Psoas muscle (tissue), 8 donors: ENCODE measurements around the gene NUP50. TPM values are rescaled to one million over a fixed set of nuclear protein-coding genes. Genes with fewer than 3 reads are reported as not detected.

ENCODE experiments used
- ATAC-seq, 4 donors: fragments of 200-7000 bp; cut with Tn5 transposase; one replicate each; pipeline ENCODE4 v1.9.1; 2020; ENCODE audit warnings: moderate library complexity in 3 of 4, mild to moderate bottlenecking in 2 of 4
- DNase-seq, 2 donors: peaks; one replicate each; pipeline ENCODE4 v3.0.0-alpha.2; 2020
- H3K27ac ChIP-seq: fragments of 200-600 bp; one replicate; pipeline ENCODE4 v1.8.0; 2022
- H3K27me3 ChIP-seq, 3 donors: fragments of 200-600 bp in 1 of 3; one replicate each; pipeline versions ENCODE4 v1.6.1 to v1.8.0; 2013 to 2022; ENCODE audit warnings: low read length in 2 of 3, mild to moderate bottlenecking in 2 of 3, moderate library complexity in 1 of 3; ENCODE audit not compliant: insufficient read depth in 3 of 3
- H3K36me3 ChIP-seq, 2 donors: fragments of 200-600 bp in 1 of 2; one replicate each; pipeline versions ENCODE4 v1.6.1 to v1.8.0; 2013 to 2022; ENCODE audit warnings: low read depth in 1 of 2, mild to moderate bottlenecking in 1 of 2, moderate library complexity in 1 of 2; ENCODE audit not compliant: insufficient read depth in 1 of 2
- H3K4me1 ChIP-seq: fragments of 200-600 bp; one replicate; pipeline ENCODE4 v1.8.0; 2022
- H3K4me3 ChIP-seq: fragments of 200-600 bp; one replicate; pipeline ENCODE4 v1.8.0; 2022; ENCODE audit warnings: mild to moderate bottlenecking
- H3K9me3 ChIP-seq: fragments of 200-600 bp; one replicate; pipeline ENCODE4 v1.8.0; 2022
- WGBS, 3 donors: extraction: QIAGEN DNeasy Blood & Tissue Kit; methylation state at CpG; one replicate each; pipeline versions ENCODE4 v1.1.6 to v1.1.7; 2013; 5-methylcytosine and 5-hydroxymethylcytosine counted together
- intact Hi-C, 2 donors: fragments of 100-400 bp; cut with DNase I; formaldehyde crosslinking; loops; one replicate each; pipeline versions ENCODE4 v1.11.0 to v1.14.2; 2022
- polyA plus RNA-seq, 3 donors: library from polyadenylated mRNA; stranded (reverse); fragments of 200-250 nt; gene quantifications; one replicate each; pipeline ENCODE4 v1.2.3, GENCODE V29; 2013
- total RNA-seq, 4 donors: library from RNA; stranded (reverse); fragmentation: NEBNext Ultra II Directional in 2 of 4; extraction: Animal tissue kit (Norgen Biotek cat#: 25700) in 2 of 4; gene quantifications; one replicate each; pipeline versions ENCODE4 v1.2.1 to v1.2.4, GENCODE V29; 2021 to 2023
- TF ChIP-seq, protein P1 (sequence below): fragments of 200-600 bp; IDR thresholded peaks from one replicate; pipeline ENCODE4 v1.8.0; 2022; ENCODE audit warnings: antibody characterized with exemption
- donor health status: healthy with polysubstance abuse.
- donor health status: DM: no; HTN: no; CAD: no; lungs with moderate emphysema.
- donor health status: Bipolar disorder and iron deficiency.
- donor health status: healthy.
- donor health status: DM: yes; HTN: yes; CAD: no.
- donor health status: DM: no; HTN: no; CAD: no.
- donor health status: DM: no; HTN: no; CAD: no.
- donor health status: DM: yes; HTN: yes; CAD: no.

Gene NUP50
- total and polyA plus RNA-seq, 7 donors, result 6.1 to 26.6 (median 20.3) TPM

GRCh38 chr22:45125188-45125587 lies 38.5 kb upstream of the NUP50 start:
- Histone ChIP-seq H3K9me3 (no peaks in the 10 kb centered on the region), H3K27ac (no peak overlapping the region), H3K36me3 (no peaks in the 10 kb centered on the region), H3K27me3 (peaks cover 3 to 28% (median 3%) of the 10 kb centered on the region in 3 donors), H3K4me1 (no peaks in the 10 kb centered on the region), H3K4me3 (no peak overlapping the region)
- DNase-seq (no peak), ATAC-seq (no peak)
- intact Hi-C loops, result no loop called here
- WGBS, 3 donors, result 22 to 28% (median 23%) methylated on average over 8 of the region's 8 CpGs
- TF ChIP-seq, protein P1, sequence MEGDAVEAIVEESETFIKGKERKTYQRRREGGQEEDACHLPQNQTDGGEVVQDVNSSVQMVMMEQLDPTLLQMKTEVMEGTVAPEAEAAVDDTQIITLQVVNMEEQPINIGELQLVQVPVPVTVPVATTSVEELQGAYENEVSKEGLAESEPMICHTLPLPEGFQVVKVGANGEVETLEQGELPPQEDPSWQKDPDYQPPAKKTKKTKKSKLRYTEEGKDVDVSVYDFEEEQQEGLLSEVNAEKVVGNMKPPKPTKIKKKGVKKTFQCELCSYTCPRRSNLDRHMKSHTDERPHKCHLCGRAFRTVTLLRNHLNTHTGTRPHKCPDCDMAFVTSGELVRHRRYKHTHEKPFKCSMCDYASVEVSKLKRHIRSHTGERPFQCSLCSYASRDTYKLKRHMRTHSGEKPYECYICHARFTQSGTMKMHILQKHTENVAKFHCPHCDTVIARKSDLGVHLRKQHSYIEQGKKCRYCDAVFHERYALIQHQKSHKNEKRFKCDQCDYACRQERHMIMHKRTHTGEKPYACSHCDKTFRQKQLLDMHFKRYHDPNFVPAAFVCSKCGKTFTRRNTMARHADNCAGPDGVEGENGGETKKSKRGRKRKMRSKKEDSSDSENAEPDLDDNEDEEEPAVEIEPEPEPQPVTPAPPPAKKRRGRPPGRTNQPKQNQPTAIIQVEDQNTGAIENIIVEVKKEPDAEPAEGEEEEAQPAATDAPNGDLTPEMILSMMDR, result no peak

- H3K27ac ChIP-seq, result no peak overlapping the region
- TF ChIP-seq, protein P1, result no peak
- no peak for ATAC-seq
- DNase-seq, result no peak
- no peaks in the 10 kb centered on the region for H3K9me3 ChIP-seq
- no peaks in the 10 kb centered on the region for H3K4me1 ChIP-seq
- peaks cover 0 to 8% of the 10 kb centered on the region in 2 donors for H3K36me3 ChIP-seq
- WGBS, 3 donors, result 68 to 84% (median 83%) methylated on average over 3 of the region's 3 CpGs
- intact Hi-C loops, result no loop called here
- no peak overlapping the region for H3K4me3 ChIP-seq
- H3K27me3 ChIP-seq, result peaks cover 3 to 24% (median 3%) of the 10 kb centered on the region in 3 donors
These were observed 35.9 kb upstream of the NUP50 start for GRCh38 chr22:45127866-45128265.

GRCh38 chr22:45129703-45130524 lies 33.8 kb upstream of the NUP50 start:
- peaks cover 12 to 26% of the 10 kb centered on the region in 2 donors for H3K36me3 ChIP-seq
- no peak overlapping the region for H3K27ac ChIP-seq
- 49 to 53% (median 51%) methylated on average over 14 of the region's 14 CpGs for WGBS, 3 donors
- DNase-seq, result no peak
- intact Hi-C loops, result no loop called here
- no peak for ATAC-seq
- H3K4me1 ChIP-seq, result no peaks in the 10 kb centered on the region
- H3K27me3 ChIP-seq, result peaks cover 0 to 17% (median 0%) of the 10 kb centered on the region in 3 donors
- TF ChIP-seq, protein P1, result no peak
- peaks cover 9% of the 10 kb centered on the region for H3K9me3 ChIP-seq
- no peak overlapping the region for H3K4me3 ChIP-seq

DNA sequence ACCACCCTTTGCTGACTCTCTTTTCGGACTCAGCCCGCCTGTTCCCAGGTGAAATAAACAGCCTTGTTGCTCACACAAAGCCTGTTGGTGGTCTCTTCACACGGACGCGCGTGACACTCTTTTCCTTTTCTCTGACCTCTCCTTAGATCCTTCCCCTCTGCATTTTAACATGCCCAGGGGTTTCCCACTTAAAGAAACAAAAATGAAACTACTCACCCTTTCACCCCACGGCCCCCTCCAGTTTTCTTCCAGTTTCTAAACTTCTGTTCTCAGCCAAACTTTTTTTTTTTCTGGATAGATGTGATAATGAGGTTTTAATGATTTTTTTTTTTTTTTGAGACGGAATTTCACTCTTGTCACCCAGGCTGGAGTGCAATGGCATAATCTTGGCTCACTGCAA lies 32.8 kb upstream of the NUP50 start:
- Histone ChIP-seq H3K27me3 (peaks cover 0 to 8% (median 0%) of the 10 kb centered on the region in 3 donors), H3K4me3 (no peak overlapping the region), H3K27ac (no peak overlapping the region), H3K4me1 (no peaks in the 10 kb centered on the region), H3K9me3 (peaks cover 11% of the 10 kb centered on the region), H3K36me3 (peaks cover 12 to 26% of the 10 kb centered on the region in 2 donors)
- TF ChIP-seq, protein P1, result no peak
- 75 to 77% (median 76%) methylated on average over 8 of the region's 8 CpGs for WGBS, 3 donors
- intact Hi-C loops, result no loop called here
- DNase-seq (no peak), ATAC-seq (no peak)
